Adipocyte (in vitro differentiated cells): ENCODE measurements around the gene BCL2.

Experiments
- DNase-seq: peaks from one replicate; pipeline ENCODE4 v3.0.0-alpha.2; 2015; ENCODE audit warnings: low read depth
- H3K27me3 ChIP-seq: replicated peaks from 2 replicates; pipeline ENCODE4 v1.7.0; 2013; ENCODE audit warnings: mild to moderate bottlenecking, low read length, moderate library complexity; ENCODE audit not compliant: control insufficient read depth, insufficient read depth
- H3K36me3 ChIP-seq: 2 replicates; pipeline ENCODE4 v1.7.0; 2013; ENCODE audit warnings: low read length, mild to moderate bottlenecking, moderate library complexity; ENCODE audit not compliant: control insufficient read depth, insufficient read depth, severe bottlenecking
- H3K4me1 ChIP-seq: 2 replicates; pipeline ENCODE4 v1.7.0; 2013; ENCODE audit warnings: mild to moderate bottlenecking, low read length, moderate library complexity; ENCODE audit not compliant: control insufficient read depth, insufficient read depth
- H3K4me3 ChIP-seq: 2 replicates; pipeline ENCODE4 v1.7.0; 2013; ENCODE audit warnings: mild to moderate bottlenecking, low read length, moderate library complexity
- H3K9ac ChIP-seq: 2 replicates; pipeline ENCODE4 v1.7.0; 2013; ENCODE audit warnings: mild to moderate bottlenecking, low read length, moderate library complexity
- H3K9me3 ChIP-seq: 2 replicates; pipeline ENCODE4 v1.7.0; 2013; ENCODE audit warnings: mild to moderate bottlenecking, low read length, moderate library complexity; ENCODE audit not compliant: control insufficient read depth

The BCL2 gene

DNA sequence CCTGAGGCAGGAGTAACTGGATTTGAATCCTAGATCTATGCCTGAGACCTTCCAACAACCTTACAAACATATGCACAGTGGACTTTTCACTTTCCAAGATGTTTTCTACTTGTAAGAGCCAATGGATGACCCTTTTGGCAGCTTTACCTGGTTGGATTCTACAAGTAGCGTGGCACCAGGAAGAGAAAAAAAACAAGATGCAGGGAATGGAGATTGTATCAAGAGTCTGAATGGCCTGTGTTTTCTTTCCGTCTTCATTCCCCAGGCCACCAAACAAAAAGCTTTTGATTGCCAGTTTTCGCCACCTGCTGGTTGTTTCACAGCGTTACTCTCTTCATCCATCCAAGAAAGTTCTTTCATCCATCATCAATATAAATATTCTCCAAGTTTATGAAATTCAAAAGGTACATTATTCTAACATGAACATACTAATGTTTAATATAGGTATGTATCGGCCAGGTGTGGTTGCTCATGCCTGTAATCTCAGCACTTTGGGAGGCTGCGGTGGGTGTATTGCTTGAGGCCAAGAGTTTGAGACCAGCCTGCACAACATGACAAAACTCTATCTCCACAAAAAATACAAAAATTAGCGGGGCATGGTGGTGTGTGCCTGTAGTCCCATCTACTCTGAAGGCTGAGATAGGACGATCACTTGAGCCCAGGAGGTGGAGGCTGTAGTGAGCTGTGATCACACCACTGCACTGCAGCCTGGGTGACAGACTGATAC lies 3.5 kb upstream of the BCL2 start:
- Histone ChIP-seq H3K9me3 (no peaks in the 10 kb centered on the region), H3K4me3 (no peak overlapping the region), H3K36me3 (no peaks in the 10 kb centered on the region), H3K9ac (peak overlapping the region; percentile 22), H3K4me1 (peaks cover 23% of the 10 kb centered on the region), H3K27me3 (no peaks in the 10 kb centered on the region)
- DNase-seq = peak; percentile 93

DNA sequence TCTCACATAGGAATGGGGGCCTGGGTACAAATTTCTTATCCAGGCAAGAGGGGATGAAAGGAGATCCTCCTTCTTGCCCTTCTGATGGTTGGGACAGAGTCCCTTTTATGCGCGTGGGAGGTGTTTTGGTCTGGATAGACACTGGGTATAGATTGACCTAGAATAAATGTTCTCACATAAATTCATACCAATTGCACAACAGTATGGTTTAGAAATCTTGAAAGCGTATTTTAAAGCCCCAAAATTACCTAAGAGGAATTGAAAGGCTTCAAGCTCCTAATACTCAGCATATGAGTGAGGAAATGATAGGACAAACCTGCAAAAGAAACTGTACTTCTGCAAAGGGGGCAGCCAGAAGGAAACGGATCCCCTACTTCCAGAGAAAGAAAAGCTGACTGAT lies 2.6 kb upstream of the BCL2 start:
- H3K27me3 ChIP-seq = no peaks in the 10 kb centered on the region
- H3K36me3 ChIP-seq = no peaks in the 10 kb centered on the region
- peak; percentile 66 for DNase-seq
- H3K4me3 ChIP-seq = no peak overlapping the region
- H3K9ac ChIP-seq = peak overlapping the region; percentile 22
- H3K9me3 ChIP-seq = no peaks in the 10 kb centered on the region
- peaks cover 23% of the 10 kb centered on the region for H3K4me1 ChIP-seq

DNA sequence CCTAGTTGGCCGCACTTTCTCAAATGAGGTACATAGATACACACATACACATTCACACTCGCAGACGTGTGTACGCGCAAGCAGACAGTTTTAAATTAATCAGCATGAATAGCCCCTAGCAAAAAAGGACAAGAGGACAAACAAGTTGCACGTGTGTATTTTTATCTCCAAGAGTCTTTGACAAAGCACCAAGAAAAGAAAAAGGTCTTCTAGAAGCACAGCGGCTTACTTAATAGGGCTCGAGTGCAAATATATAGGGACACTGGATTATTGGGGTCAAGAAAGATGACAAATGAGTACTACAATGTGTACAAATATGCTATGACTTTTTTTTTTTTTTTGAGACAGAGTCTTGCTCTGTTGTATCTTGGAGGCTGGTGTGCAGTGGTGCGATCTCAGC lies 1.7 kb upstream of the BCL2 start:
- Histone ChIP-seq H3K27me3 (no peaks in the 10 kb centered on the region), H3K9ac (peak overlapping the region; percentile 83), H3K36me3 (no peaks in the 10 kb centered on the region), H3K9me3 (no peaks in the 10 kb centered on the region), H3K4me3 (peak overlapping the region; percentile 76), H3K4me1 (peaks cover 25% of the 10 kb centered on the region)
- no peak for DNase-seq

DNA sequence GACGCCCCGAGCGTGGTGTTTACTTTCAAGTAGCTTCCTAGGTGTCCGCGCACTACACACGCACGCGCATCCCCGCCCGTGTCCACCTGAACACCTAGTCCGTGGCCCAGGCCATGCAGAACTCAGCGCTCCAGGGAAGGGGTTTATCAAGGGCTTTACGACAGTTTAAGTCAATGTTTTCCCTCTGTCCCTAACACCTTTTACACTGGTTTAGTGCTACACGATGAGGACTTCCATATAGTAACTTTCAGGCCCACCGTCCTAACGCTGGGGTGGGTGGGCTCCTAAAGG lies 1.4 kb upstream of the BCL2 start:
- H3K9ac ChIP-seq = peak overlapping the region; percentile 83
- DNase-seq = no peak
- no peaks in the 10 kb centered on the region for H3K27me3 ChIP-seq
- no peaks in the 10 kb centered on the region for H3K9me3 ChIP-seq
- peaks cover 25% of the 10 kb centered on the region for H3K4me1 ChIP-seq
- peak overlapping the region; percentile 76 for H3K4me3 ChIP-seq
- H3K36me3 ChIP-seq = no peaks in the 10 kb centered on the region

DNA sequence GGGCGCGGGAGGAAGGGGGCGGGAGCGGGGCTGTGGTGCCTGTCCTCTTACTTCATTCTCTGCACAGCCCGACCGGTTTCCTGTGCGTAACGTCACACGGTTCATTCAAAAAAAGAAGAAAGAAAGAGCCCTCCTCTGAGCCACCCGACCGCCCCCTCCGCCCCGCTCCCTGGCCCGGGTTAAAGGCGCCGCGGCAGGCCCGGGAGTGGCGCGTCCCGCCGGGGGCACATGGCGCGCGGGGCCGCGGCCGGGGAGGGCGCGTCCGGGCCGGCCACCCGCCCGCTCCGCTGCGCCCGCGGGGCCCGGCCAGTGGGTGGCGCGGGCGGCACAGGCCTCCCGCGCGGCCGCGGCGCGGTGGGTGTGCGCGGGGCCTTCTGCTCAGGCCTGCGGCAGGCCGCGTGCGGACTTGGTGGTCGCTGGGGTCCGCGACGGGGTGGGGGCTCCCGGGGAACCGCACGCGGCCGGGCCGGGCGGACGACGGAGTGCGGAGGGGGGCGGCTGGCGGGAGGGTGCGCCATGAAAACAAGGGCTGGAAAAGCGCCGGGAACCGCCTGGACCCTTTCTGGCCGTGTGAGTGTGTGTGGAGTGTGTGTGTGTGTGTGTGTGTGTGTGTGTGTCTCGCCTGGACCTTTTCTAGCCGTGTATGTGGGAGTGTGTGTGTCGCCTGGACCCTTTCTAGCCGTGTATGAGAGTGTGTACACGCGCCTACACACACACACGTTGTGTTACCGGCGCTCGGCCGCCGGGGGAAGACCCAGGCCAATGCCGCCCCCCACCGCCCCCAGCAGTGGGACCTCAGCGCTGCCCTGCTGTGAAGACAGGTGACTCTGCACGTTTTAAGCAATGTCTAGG lies 780 bp upstream of the BCL2 start:
- H3K4me1 ChIP-seq = peaks cover 25% of the 10 kb centered on the region
- peak; percentile 87 for DNase-seq
- H3K9ac ChIP-seq = peak overlapping the region; percentile 83
- H3K36me3 ChIP-seq = no peaks in the 10 kb centered on the region
- H3K9me3 ChIP-seq = no peaks in the 10 kb centered on the region
- H3K4me3 ChIP-seq = peak overlapping the region; percentile 76
- no peaks in the 10 kb centered on the region for H3K27me3 ChIP-seq

DNA sequence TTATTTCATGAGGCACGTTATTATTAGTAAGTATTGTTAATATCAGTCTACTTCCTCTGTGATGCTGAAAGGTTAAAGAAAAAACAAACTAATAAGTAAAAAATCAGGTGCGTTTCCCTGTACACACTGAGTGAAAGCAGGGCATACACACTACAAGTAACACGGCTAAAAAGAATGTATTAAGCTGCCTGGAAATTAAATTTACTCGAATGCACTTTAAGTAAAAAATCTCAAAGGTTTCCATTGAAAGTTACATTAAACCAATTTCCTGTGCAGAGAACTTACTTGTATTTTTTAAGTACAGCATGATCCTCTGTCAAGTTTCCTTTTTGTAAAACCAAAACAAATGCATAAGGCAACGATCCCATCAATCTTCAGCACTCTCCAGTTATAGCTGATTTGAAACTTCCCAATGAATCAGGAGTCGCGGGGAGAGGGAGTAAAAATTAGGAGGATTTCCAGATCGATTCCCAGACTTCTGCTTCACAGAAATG lies 633 bp downstream of the BCL2 start:
- no peaks in the 10 kb centered on the region for H3K9me3 ChIP-seq
- peak overlapping the region; percentile 88 for H3K9ac ChIP-seq
- peak overlapping the region; percentile 89 for H3K4me3 ChIP-seq
- H3K27me3 ChIP-seq = no peaks in the 10 kb centered on the region
- peaks cover 31% of the 10 kb centered on the region for H3K4me1 ChIP-seq
- peak; percentile 20 for DNase-seq
- no peaks in the 10 kb centered on the region for H3K36me3 ChIP-seq

DNA sequence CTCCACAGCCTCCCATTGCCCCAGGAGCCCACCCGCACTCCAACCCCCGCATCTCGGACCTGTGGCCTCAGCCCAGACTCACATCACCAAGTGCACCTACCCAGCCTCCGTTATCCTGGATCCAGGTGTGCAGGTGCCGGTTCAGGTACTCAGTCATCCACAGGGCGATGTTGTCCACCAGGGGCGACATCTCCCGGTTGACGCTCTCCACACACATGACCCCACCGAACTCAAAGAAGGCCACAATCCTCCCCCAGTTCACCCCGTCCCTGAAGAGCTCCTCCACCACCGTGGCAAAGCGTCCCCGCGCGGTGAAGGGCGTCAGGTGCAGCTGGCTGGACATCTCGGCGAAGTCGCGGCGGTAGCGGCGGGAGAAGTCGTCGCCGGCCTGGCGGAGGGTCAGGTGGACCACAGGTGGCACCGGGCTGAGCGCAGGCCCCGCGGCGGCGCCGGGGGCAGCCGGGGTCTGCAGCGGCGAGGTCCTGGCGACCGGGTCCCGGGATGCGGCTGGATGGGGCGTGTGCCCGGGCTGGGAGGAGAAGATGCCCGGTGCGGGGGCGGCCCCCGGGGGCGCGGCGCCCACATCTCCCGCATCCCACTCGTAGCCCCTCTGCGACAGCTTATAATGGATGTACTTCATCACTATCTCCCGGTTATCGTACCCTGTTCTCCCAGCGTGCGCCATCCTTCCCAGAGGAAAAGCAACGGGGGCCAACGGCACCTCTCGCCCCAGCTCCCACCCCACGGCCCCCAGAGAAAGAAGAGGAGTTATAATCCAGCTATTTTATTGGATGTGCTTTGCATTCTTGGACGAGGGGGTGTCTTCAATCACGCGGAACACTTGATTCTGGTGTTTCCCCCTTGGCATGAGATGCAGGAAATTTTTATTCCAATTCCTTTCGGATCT lies 1.3 kb downstream of the BCL2 start:
- H3K36me3 ChIP-seq = no peaks in the 10 kb centered on the region
- peak; percentile 23 for DNase-seq
- no peaks in the 10 kb centered on the region for H3K9me3 ChIP-seq
- H3K9ac ChIP-seq = peak overlapping the region; percentile 88
- peak overlapping the region; percentile 89 for H3K4me3 ChIP-seq
- H3K27me3 ChIP-seq = no peaks in the 10 kb centered on the region
- H3K4me1 ChIP-seq = peaks cover 31% of the 10 kb centered on the region

DNA sequence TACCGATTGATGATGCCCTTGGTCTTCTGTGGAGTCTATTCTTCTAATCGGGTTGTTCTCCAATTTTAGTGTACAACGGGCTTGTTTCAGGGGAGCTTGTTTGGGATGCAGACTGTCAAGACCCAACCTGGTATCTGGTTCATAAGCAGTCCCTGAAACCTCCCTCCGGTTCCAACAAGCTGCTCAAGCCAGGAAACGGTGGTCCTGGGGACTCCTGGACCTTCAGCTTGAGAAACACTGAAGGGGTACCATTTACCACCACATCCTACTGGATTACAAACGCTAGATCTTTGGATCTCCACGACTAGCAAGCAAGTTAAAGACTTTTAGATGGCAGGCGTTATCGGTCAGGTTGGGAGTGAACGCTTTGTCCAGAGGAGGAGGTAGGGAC lies 2.0 kb downstream of the BCL2 start:
- H3K9me3 ChIP-seq = no peaks in the 10 kb centered on the region
- H3K4me3 ChIP-seq = peak overlapping the region; percentile 89
- H3K4me1 ChIP-seq = peaks cover 27% of the 10 kb centered on the region
- H3K9ac ChIP-seq = peak overlapping the region; percentile 88
- H3K36me3 ChIP-seq = no peaks in the 10 kb centered on the region
- no peak for DNase-seq
- no peaks in the 10 kb centered on the region for H3K27me3 ChIP-seq

DNA sequence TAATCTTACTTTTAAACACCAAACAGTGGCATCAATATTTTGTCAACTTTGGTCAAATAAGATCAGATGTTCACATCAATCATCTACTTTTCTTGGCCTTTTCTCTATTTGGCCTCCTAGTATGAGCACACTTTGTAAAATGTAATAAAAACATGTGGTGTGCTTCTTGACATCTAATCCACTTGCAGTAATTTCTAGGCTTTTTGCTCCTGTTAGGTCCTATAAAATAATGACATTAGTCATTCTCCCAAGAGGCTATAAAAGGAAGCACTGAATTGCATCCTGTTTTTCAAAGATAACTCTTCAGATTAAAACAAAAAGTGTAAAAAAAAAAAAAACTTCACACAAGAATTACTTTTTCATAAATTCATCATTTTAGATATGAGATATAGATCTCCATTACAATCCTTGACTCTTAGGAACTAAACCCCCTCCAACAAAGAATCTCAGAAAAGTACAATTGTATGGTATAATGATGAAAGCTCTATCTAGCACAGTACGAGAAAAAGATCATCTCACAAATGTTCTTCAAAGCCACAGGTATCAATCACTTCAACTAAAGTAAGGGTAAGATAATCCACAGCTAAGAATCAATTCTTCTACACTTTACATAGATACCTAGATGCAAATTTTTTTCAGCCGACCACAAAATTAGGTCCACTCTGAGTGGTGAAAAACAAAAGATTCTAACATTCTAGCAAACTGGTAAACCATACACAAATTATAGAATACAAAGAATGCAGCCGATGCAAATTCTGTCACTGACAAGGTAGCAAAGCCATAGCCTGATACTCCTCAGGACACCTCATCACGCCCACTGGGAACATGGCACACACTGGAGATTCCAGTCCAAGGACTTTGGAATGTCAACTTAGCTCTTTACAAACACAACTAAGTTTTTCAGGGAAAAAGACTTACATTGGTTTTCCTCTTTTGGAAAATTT lies 2.7 kb downstream of the BCL2 start:
- peaks cover 20% of the 10 kb centered on the region for H3K4me1 ChIP-seq
- no peak for DNase-seq
- no peaks in the 10 kb centered on the region for H3K9me3 ChIP-seq
- no peaks in the 10 kb centered on the region for H3K36me3 ChIP-seq
- no peaks in the 10 kb centered on the region for H3K27me3 ChIP-seq
- H3K9ac ChIP-seq = peak overlapping the region; percentile 88
- H3K4me3 ChIP-seq = peak overlapping the region; percentile 89

DNA sequence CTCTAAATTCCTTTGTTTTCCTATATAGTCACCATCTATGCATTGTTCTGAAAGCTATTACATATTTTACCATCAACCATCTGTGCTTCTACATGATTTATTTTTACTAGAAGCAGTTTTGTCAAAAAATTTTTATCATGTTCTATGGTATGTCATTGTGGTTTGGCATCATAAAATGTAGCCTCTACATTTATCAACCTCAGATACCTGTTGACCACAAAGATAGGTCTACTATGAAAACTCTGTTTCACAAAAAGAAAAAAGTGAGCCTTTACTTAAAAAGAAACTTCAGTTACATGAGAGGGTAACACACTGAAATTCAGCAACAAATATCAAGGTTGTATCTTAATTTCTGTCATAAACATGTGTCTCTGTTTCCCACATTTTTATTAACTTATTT lies 3.7 kb downstream of the BCL2 start:
- DNase-seq = no peak
- peaks cover 19% of the 10 kb centered on the region for H3K4me1 ChIP-seq
- H3K9me3 ChIP-seq = no peaks in the 10 kb centered on the region
- peak overlapping the region; percentile 47 for H3K4me3 ChIP-seq
- no peaks in the 10 kb centered on the region for H3K36me3 ChIP-seq
- no peaks in the 10 kb centered on the region for H3K27me3 ChIP-seq
- peak overlapping the region; percentile 48 for H3K9ac ChIP-seq
